Measurements from ENCODE around the gene TMEM145.

Gene TMEM145

DNA sequence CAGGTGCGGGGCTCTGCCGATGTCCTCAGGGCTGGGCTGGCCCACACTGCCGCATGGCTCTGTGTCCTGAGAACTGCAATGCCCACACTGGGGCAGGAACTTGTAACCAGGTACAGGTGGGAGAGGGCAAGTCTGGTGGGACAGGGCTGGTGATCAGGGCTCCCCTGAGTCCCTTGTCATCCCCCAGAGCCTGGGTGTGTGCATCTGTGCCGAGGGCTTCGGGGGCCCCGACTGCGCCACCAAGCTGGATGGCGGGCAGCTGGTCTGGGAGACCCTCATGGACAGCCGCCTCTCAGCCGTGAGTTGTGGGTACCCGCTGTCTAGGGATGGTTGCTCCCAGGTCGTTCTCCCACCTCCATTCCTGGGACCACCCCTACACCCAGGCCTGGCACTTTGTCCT, 42.8 kb downstream of the TMEM145 start:
- no peak overlapping the region for H3K4me3 ChIP-seq (ENCODE audit: low read depth, low read length)
- no peak for DNase-seq (ENCODE audit: low read depth, low spot score)
- in situ Hi-C loops (cut with HindIII; ENCODE audit: low sequenced_read_pairs) = no loop called here
- TF ChIP-seq, protein P1, sequence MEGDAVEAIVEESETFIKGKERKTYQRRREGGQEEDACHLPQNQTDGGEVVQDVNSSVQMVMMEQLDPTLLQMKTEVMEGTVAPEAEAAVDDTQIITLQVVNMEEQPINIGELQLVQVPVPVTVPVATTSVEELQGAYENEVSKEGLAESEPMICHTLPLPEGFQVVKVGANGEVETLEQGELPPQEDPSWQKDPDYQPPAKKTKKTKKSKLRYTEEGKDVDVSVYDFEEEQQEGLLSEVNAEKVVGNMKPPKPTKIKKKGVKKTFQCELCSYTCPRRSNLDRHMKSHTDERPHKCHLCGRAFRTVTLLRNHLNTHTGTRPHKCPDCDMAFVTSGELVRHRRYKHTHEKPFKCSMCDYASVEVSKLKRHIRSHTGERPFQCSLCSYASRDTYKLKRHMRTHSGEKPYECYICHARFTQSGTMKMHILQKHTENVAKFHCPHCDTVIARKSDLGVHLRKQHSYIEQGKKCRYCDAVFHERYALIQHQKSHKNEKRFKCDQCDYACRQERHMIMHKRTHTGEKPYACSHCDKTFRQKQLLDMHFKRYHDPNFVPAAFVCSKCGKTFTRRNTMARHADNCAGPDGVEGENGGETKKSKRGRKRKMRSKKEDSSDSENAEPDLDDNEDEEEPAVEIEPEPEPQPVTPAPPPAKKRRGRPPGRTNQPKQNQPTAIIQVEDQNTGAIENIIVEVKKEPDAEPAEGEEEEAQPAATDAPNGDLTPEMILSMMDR (IDR thresholded peaks at IDR 0.05; ENCODE audit: low read depth, low read length) = no peak

DNA sequence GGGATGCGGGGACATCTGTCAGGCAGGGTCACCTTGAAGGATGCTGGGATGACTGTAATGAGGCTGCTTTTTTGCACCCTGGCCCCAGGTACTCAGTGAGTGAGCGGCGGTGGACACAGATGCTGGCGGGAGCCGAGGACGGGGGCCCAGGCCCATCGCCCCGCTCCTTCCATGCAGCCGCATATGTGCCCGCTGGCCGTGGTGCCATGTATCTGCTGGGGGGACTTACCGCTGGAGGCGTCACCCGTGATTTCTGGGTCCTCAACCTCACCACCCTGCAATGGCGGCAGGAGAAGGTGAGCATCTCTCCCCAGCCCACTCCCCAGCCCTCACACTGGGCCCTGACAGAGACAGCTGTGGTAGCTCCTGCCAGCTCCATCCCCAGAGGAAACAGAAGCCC, 43.6 kb downstream of the TMEM145 start:
- TF ChIP-seq, protein P1 (IDR thresholded peaks at IDR 0.05; ENCODE audit: low read depth, low read length) = no peak
- in situ Hi-C loops (cut with HindIII; ENCODE audit: low sequenced_read_pairs) = no loop called here
- H3K4me3 ChIP-seq (ENCODE audit: low read depth, low read length) = no peak overlapping the region
- DNase-seq (ENCODE audit: low read depth, low spot score) = no peak

DNA sequence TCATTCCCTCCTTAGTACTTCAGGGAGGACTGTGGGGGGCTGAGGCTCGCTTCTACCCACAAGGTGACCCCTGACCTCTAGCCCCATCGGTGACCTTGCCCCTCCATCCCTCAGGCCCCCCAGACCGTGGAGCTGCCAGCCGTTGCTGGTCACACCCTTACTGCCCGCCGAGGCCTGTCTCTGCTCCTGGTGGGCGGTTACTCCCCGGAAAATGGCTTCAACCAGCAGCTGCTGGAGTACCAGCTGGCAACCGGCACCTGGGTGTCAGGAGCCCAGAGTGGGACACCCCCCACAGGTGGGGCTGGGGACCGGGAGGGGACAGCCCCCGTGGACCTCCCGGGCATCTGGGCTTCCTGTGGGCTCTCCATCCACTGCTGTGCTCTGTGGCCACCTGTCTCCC, 44.2 kb downstream of the TMEM145 start:
- no peak for DNase-seq (ENCODE audit: low read depth, low spot score)
- TF ChIP-seq, protein P1 (IDR thresholded peaks at IDR 0.05; ENCODE audit: low read depth, low read length) = no peak
- in situ Hi-C loops (cut with HindIII; ENCODE audit: low sequenced_read_pairs) = no loop called here
- no peak overlapping the region for H3K4me3 ChIP-seq (ENCODE audit: low read depth, low read length)

GRCh38 chr19:42360787-42361544, 47.9 kb downstream of the TMEM145 start:
- TF ChIP-seq, protein P1 (IDR thresholded peaks at IDR 0.05; ENCODE audit: low read depth, low read length) = no peak
- DNase-seq (ENCODE audit: low read depth, low spot score) = no peak
- H3K4me3 ChIP-seq (ENCODE audit: low read depth, low read length) = no peak overlapping the region
- in situ Hi-C loops (cut with HindIII; ENCODE audit: low sequenced_read_pairs) = no loop called here

DNA sequence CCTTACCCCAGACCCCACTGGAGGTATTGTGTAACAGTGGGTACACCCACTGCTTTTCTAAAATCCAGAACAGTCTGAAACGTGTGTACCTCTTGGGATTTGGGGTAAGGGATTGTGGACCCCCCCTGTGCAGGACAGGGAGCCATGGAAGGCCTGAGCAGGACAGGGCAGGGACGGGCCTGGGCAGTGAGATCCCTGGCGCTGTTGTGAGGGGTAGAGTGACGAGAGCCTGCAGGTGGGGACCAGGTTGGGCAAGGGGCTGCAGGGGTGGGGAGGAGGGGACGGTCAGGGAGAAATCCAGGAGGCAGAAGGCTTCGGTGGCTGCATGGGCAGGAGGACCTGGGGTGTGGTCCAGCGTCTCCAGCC, 48.4 kb downstream of the TMEM145 start:
- no peak for DNase-seq (ENCODE audit: low read depth, low spot score)
- H3K4me3 ChIP-seq (ENCODE audit: low read depth, low read length) = no peak overlapping the region
- in situ Hi-C loops (cut with HindIII; ENCODE audit: low sequenced_read_pairs) = no loop called here
- TF ChIP-seq, protein P1 (IDR thresholded peaks at IDR 0.05; ENCODE audit: low read depth, low read length) = no peak

- no peak overlapping the region for H3K4me3 ChIP-seq (ENCODE audit: low read depth, low read length)
- TF ChIP-seq, protein P1 (IDR thresholded peaks at IDR 0.05; ENCODE audit: low read depth, low read length) = no peak
- no peak for DNase-seq (ENCODE audit: low read depth, low spot score)
- in situ Hi-C loops (cut with HindIII; ENCODE audit: low sequenced_read_pairs) = no loop called here
These were observed 49.2 kb downstream of the TMEM145 start for GRCh38 chr19:42362342-42362741.
